Spleen (tissue), 11 donors: ENCODE data around the gene LYPD3. TPM values are rescaled to one million over a fixed set of nuclear protein-coding genes. Genes with fewer than 3 reads are reported as not detected.
"Not testable (repeated sequence)": the region's sequence is repeated elsewhere in the genome, so short reads cannot be mapped to it uniquely, and the experiment has no call there.

ENCODE experiments used
- DNase-seq: peaks from one replicate; pipeline ENCODE4 v3.0.0-alpha.2; 2020
- H3K27ac ChIP-seq, 8 donors: fragments of 200-600 bp; sonication (generic) in 7 of 8; 1 replicate in 4 of 8; 2 replicates in 4 of 8; pipeline versions ENCODE4 v1.5.0 to v1.8.0; 2016 to 2021; ENCODE audit warnings: inconsistent platforms in 4 of 8, mild to moderate bottlenecking in 4 of 8, moderate library complexity in 1 of 8
- H3K27me3 ChIP-seq, 7 donors: fragments of 200-600 bp; sonication (generic) in 6 of 7; replicated peaks in 1 of 7; 1 replicate in 4 of 7; 2 replicates in 3 of 7; pipeline versions ENCODE4 v1.5.0 to v1.8.0; 2016 to 2021; ENCODE audit warnings: inconsistent platforms in 3 of 7, mild to moderate bottlenecking in 1 of 7
- H3K36me3 ChIP-seq, 6 donors: fragments of 200-600 bp; sonication (generic) in 5 of 6; 1 replicate in 4 of 6; 2 replicates in 2 of 6; pipeline versions ENCODE4 v1.5.0 to v1.8.0; 2016 to 2021; ENCODE audit warnings: inconsistent platforms in 2 of 6
- H3K4me1 ChIP-seq, 6 donors: fragments of 200-600 bp; sonication (generic) in 5 of 6; 1 replicate in 3 of 6; 2 replicates in 3 of 6; pipeline versions ENCODE4 v1.5.0 to v1.8.0; 2016 to 2021; ENCODE audit warnings: inconsistent platforms in 3 of 6
- H3K4me3 ChIP-seq, 8 donors: fragments of 200-600 bp; sonication (generic) in 7 of 8; 1 replicate in 4 of 8; 2 replicates in 4 of 8; pipeline versions ENCODE4 v1.5.0 to v1.8.0; 2016 to 2021; ENCODE audit warnings: inconsistent platforms in 4 of 8, mild to moderate bottlenecking in 4 of 8, moderate library complexity in 2 of 8
- H3K9me3 ChIP-seq, 8 donors: fragments of 200-600 bp; sonication (generic) in 7 of 8; 1 replicate in 4 of 8; 2 replicates in 4 of 8; pipeline versions ENCODE4 v1.5.0 to v1.8.0; 2016 to 2021; ENCODE audit warnings: inconsistent platforms in 4 of 8
- POLR2A ChIP-seq, 3 donors: fragments of 450-650 bp; IDR thresholded peaks; one replicate each; pipeline ENCODE4 v1.5.1; 2017; ENCODE audit warnings: antibody characterized with exemption in 3 of 3, mild to moderate bottlenecking in 1 of 3
- POLR2AphosphoS5 ChIP-seq, 3 donors: sonication (generic); formaldehyde crosslinking; IDR thresholded peaks; one replicate each; pipeline ENCODE4 v1.5.1; 2017; ENCODE audit warnings: antibody characterized with exemption in 3 of 3
- WGBS, 5 donors: extraction: QIAGEN DNeasy Blood & Tissue Kit in 3 of 5; methylation state at CpG; one replicate each; pipeline versions ENCODE4 v1.1.5 to v1.1.7; 2013 to 2018; 5-methylcytosine and 5-hydroxymethylcytosine counted together
- intact Hi-C: fragments of 100-400 bp; cut with DNase I; formaldehyde crosslinking; loops from one replicate; pipeline ENCODE4 v1.15.0; 2023; ENCODE audit warnings: low total_unique reads
- polyA plus RNA-seq, 3 donors: library from polyadenylated mRNA; stranded (reverse); fragments of 200-250 nt; gene quantifications; one replicate each; pipeline ENCODE4 v1.2.1, GENCODE V29; 2013
- total RNA-seq, 7 donors: library from RNA; depleted of rRNA in 3 of 7; stranded (reverse); fragments of >200 nt in 3 of 7; fragmentation: NEBNext Ultra II Directional in 4 of 7; extraction: Animal tissue kit (Norgen Biotek cat#: 25700) in 4 of 7; gene quantifications; one replicate each; pipeline versions ENCODE4 v1.1.0 to v1.2.1, GENCODE V29; 2016 to 2021
- TF ChIP-seq, protein P1 (sequence below), 11 experiments: fragments of 200-600 bp in 7 of 11; fragments of 450-650 bp in 4 of 11; sonication (generic) in 4 of 11; IDR thresholded peaks in 8 of 11; conservative IDR thresholded peaks in 3 of 11; 1 replicate in 7 of 11; 2 replicates in 4 of 11; pipeline versions ENCODE4 v1.4.0 to v1.8.0; 2016 to 2021; ENCODE audit warnings: antibody characterized with exemption in 11 of 11, inconsistent platforms in 4 of 11, mild to moderate bottlenecking in 1 of 11
- donor health status: healthy with polysubstance abuse.
- donor health status: DM: no; HTN: no; CAD: no; lungs with moderate emphysema.
- donor health status: DM: no; HTN: no; CAD: no.
- donor health status: Bipolar disorder and iron deficiency.
- donor health status: healthy.
- donor health status: DM: no; HTN: no; CAD: no.
- donor health status: DM: yes; HTN: yes; CAD: no.

Gene LYPD3
- total and polyA plus RNA-seq, 10 donors = 0.57 to 2.8 (median 1.5) TPM

DNA sequence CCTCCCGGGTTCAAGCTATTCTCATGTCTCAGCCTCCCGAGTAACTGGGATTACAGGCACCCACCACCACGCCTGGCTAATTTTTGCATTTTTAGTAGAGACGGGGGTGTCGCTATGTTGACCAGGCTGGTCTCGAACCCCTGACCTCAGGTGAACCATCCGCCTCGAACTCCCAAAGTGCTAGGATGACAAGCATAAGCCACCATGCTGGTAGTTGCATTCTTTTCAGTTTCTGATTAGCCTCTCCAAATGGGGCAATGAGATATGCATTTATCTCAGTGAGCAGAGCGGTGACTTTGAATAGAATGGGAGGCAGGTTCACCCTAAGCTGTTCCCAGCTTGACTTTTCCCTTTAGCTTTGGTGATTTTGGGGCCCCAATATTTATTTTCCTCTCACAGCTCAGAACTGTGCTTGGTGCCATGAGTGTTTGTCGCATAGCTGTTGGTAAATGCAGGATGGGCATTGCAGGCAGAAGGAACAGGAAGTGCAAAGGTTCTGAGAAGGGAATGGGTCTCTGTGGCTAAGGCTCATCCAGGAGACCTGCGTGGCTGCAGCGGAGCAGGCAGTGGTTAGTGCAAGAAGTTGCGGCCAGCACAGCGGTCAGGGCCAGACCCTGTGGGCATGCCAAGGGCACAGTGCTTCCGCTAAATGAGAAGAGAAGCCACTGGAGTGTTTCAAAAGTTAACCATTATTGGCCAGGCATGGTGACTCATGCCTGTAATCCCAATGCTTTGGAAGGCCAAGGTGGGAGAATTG lies 20.7 kb downstream of the LYPD3 start:
- no peak overlapping the region for H3K4me3 ChIP-seq
- no peaks in the 10 kb centered on the region for H3K36me3 ChIP-seq
- no peak overlapping the region for H3K27ac ChIP-seq
- WGBS, 5 donors = 77 to 86% (median 85%) methylated on average over 15 of the region's 15 CpGs
- TF ChIP-seq, protein P1, sequence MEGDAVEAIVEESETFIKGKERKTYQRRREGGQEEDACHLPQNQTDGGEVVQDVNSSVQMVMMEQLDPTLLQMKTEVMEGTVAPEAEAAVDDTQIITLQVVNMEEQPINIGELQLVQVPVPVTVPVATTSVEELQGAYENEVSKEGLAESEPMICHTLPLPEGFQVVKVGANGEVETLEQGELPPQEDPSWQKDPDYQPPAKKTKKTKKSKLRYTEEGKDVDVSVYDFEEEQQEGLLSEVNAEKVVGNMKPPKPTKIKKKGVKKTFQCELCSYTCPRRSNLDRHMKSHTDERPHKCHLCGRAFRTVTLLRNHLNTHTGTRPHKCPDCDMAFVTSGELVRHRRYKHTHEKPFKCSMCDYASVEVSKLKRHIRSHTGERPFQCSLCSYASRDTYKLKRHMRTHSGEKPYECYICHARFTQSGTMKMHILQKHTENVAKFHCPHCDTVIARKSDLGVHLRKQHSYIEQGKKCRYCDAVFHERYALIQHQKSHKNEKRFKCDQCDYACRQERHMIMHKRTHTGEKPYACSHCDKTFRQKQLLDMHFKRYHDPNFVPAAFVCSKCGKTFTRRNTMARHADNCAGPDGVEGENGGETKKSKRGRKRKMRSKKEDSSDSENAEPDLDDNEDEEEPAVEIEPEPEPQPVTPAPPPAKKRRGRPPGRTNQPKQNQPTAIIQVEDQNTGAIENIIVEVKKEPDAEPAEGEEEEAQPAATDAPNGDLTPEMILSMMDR (IDR thresholded peaks at IDR 0.05 in 8 of 11, conservative IDR thresholded peaks at IDR 0.05 in 3 of 11) = no peak
- no peak for TF ChIP-seq POLR2AphosphoS5 (IDR thresholded peaks at IDR 0.05)
- TF ChIP-seq POLR2A (IDR thresholded peaks at IDR 0.05) = no peak
- intact Hi-C loops = no loop called here
- H3K4me1 ChIP-seq = peaks cover 0 to 16% (median 7%) of the 10 kb centered on the region in 6 donors
- no peaks in the 10 kb centered on the region for H3K9me3 ChIP-seq
- no peaks in the 10 kb centered on the region for H3K27me3 ChIP-seq
- DNase-seq = peak; percentile 24

- H3K27ac ChIP-seq, H3K4me3 ChIP-seq, H3K9me3 ChIP-seq, H3K27me3 ChIP-seq, intact Hi-C loops, H3K36me3 ChIP-seq, DNase-seq: not testable (repeated sequence)
- H3K4me1 ChIP-seq = peaks cover 0 to 23% (median 10%) of the 10 kb centered on the region in 6 donors
- 87 to 98% (median 96%) methylated on average over 9 of the region's 9 CpGs for WGBS, 5 donors
These were observed 21.3 kb downstream of the LYPD3 start for GRCh38 chr19:43444091-43444490.

GRCh38 chr19:43441716-43442115 lies 23.7 kb downstream of the LYPD3 start:
- Histone ChIP-seq H3K4me1 (peaks cover 9 to 32% (median 21%) of the 10 kb centered on the region in 6 donors), H3K9me3 (no peaks in the 10 kb centered on the region), H3K36me3 (no peaks in the 10 kb centered on the region), H3K27me3 (no peaks in the 10 kb centered on the region), H3K27ac (no peak overlapping the region), H3K4me3 (no peak overlapping the region)
- intact Hi-C loops = no loop called here
- TF ChIP-seq POLR2AphosphoS5 (IDR thresholded peaks at IDR 0.05) (no peak), POLR2A (IDR thresholded peaks at IDR 0.05) (no peak)
- TF ChIP-seq, protein P1 (IDR thresholded peaks at IDR 0.05 in 8 of 11, conservative IDR thresholded peaks at IDR 0.05 in 3 of 11) = no peak
- 47 to 84% (median 68%) methylated on average over 3 of the region's 3 CpGs for WGBS, 5 donors
- DNase-seq = no peak

GRCh38 chr19:43439709-43440063 lies 25.7 kb downstream of the LYPD3 start:
- TF ChIP-seq POLR2AphosphoS5 (IDR thresholded peaks at IDR 0.05) (no peak), POLR2A (IDR thresholded peaks at IDR 0.05) (no peak)
- TF ChIP-seq, protein P1 (IDR thresholded peaks at IDR 0.05 in 8 of 11, conservative IDR thresholded peaks at IDR 0.05 in 3 of 11) = no peak
- no peak for DNase-seq
- Histone ChIP-seq H3K27me3 (no peaks in the 10 kb centered on the region), H3K36me3 (no peaks in the 10 kb centered on the region), H3K9me3 (no peaks in the 10 kb centered on the region), H3K4me1 (peaks cover 9 to 27% (median 21%) of the 10 kb centered on the region in 6 donors), H3K27ac (peak overlapping the region in 4 of 8 donors; percentile 65 to 79 (median 72)), H3K4me3 (no peak overlapping the region)
- intact Hi-C loops = no loop called here
